ENCODE results near the gene FBXL19. TPM values are rescaled to one million over a fixed set of nuclear protein-coding genes. Genes with fewer than 3 reads are reported as not detected.

Gene FBXL19
- total and polyA plus RNA-seq, 9 of the 15 experiments (the other 6 are each of a cell fraction or from before 2014, with no cell fraction given): 0.13 to 48.0 (median 13.5) TPM; not detected in 1

DNA sequence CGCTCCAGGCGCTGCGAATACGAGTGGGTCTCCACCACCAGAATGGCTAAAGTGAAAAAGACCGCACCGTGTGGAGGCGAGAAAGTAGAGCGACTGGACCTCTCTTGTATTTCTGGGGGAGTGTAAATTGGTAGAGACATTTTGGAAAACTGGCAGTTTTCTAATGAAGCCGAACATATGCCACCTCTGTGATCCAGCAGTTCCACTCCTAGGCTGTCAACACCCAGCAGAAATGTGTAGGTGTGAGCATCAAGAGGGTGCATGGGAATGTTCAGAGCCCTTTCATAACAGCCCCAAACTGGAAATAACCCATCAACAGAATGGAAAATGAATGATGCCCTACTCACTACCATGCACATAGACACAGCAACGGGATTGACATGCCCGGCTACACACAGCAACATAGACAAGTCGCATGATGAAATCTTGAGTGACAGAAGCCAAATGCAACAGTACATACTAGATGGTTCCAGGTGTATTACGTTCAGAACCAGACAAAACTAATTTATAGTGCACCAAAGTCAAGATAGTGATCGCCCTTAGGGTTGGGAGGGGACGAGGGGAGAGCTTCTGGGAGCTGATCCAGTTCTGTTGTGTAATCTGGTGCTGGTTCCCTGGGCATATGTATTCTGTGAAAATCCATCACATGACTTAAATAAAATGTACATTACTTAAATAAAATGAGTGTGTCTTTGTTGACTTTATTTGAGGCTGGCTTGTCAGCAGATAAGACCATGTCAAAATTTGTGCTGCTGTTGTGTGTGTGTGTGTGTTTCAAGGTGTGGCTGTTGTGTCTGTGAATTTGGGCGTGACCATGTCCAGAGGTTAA lies 28.6 kb upstream of the FBXL19 start (continued):
- TF ChIP-seq, protein P1, sequence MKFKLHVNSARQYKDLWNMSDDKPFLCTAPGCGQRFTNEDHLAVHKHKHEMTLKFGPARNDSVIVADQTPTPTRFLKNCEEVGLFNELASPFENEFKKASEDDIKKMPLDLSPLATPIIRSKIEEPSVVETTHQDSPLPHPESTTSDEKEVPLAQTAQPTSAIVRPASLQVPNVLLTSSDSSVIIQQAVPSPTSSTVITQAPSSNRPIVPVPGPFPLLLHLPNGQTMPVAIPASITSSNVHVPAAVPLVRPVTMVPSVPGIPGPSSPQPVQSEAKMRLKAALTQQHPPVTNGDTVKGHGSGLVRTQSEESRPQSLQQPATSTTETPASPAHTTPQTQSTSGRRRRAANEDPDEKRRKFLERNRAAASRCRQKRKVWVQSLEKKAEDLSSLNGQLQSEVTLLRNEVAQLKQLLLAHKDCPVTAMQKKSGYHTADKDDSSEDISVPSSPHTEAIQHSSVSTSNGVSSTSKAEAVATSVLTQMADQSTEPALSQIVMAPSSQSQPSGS (CRISPR knock-in tag; IDR thresholded peaks at IDR 0.05): no peak
- TF ChIP-seq U2AF1 (optimal IDR thresholded peaks at IDR 0.05; ENCODE audit: low read depth, low read length) (no peak), KAT8 (IDR thresholded peaks at IDR 0.05; ENCODE audit: low read depth) (no peak), ZNF124 (CRISPR knock-in tag; IDR thresholded peaks at IDR 0.05) (no peak), NR1H2 (CRISPR knock-in tag; IDR thresholded peaks at IDR 0.05) (peak; percentile 7), ZEB2 (IDR thresholded peaks at IDR 0.05) (peak; percentile 22; the same call in 1 of the 2 replicates), ZFP36 (IDR thresholded peaks at IDR 0.05; ENCODE audit: low read depth, low read length, partially characterized antibody) (no peak), HDAC6 (IDR thresholded peaks at IDR 0.05; ENCODE audit: low read depth, low read length) (no peak), ELF4 (CRISPR knock-in tag; IDR thresholded peaks at IDR 0.05) (no peak), PHF8 (IDR thresholded peaks at IDR 0.05; ENCODE audit: borderline replicate concordance, low read length) (no peak), TEAD1 (CRISPR knock-in tag; IDR thresholded peaks at IDR 0.05) (no peak), THRAP3 (IDR thresholded peaks at IDR 0.05; ENCODE audit: borderline replicate concordance) (no peak), ZNF785 (CRISPR knock-in tag; IDR thresholded peaks at IDR 0.05) (no peak), ZSCAN29 (IDR thresholded peaks at IDR 0.05) (no peak), ZKSCAN3 (CRISPR knock-in tag; IDR thresholded peaks at IDR 0.05) (no peak), NR4A1 (CRISPR knock-in tag; IDR thresholded peaks at IDR 0.05) (no peak), NR4A1 (tag; IDR thresholded peaks at IDR 0.05) (no peak), CBX1 (IDR thresholded peaks at IDR 0.05; ENCODE audit: low read depth) (no peak), RBM22 (IDR thresholded peaks at IDR 0.05; ENCODE audit: low read depth, low read length, poor library complexity, severe bottlenecking) (no peak), ZNF212 (CRISPR knock-in tag; IDR thresholded peaks at IDR 0.05) (no peak), ZNF282 (CRISPR knock-in tag; IDR thresholded peaks at IDR 0.05) (no peak; the same call in 1 of the 2 replicates), RHOXF2B (CRISPR knock-in tag; conservative IDR thresholded peaks at IDR 0.05) (no peak), GTF2F1 (IDR thresholded peaks at IDR 0.05; ENCODE audit: low read depth, low read length) (no peak; the same call in 1 of the 2 replicates), ZNF217 (CRISPR knock-in tag; IDR thresholded peaks at IDR 0.05) (no peak), SIRT6 (IDR thresholded peaks at IDR 0.05; ENCODE audit: low read depth, low read length) (no peak), POU5F1 (IDR thresholded peaks at IDR 0.05; ENCODE audit: borderline replicate concordance, low read depth, low read length, partially characterized antibody) (no peak)
- TF ChIP-seq, protein P2, sequence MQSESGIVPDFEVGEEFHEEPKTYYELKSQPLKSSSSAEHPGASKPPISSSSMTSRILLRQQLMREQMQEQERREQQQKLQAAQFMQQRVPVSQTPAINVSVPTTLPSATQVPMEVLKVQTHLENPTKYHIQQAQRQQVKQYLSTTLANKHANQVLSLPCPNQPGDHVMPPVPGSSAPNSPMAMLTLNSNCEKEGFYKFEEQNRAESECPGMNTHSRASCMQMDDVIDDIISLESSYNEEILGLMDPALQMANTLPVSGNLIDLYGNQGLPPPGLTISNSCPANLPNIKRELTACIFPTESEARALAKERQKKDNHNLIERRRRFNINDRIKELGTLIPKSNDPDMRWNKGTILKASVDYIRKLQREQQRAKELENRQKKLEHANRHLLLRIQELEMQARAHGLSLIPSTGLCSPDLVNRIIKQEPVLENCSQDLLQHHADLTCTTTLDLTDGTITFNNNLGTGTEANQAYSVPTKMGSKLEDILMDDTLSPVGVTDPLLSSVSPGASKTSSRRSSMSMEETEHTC (IDR thresholded peaks at IDR 0.05): no peak
- TF ChIP-seq, protein P3, sequence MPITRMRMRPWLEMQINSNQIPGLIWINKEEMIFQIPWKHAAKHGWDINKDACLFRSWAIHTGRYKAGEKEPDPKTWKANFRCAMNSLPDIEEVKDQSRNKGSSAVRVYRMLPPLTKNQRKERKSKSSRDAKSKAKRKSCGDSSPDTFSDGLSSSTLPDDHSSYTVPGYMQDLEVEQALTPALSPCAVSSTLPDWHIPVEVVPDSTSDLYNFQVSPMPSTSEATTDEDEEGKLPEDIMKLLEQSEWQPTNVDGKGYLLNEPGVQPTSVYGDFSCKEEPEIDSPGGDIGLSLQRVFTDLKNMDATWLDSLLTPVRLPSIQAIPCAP (CRISPR knock-in tag; IDR thresholded peaks at IDR 0.05; ENCODE audit: borderline replicate concordance): peak; percentile 18; the same call in 1 of the 2 replicates

Measured in K562 (cell line).